DND-41 (cell line): ENCODE measurements around the gene LEF1.

Experiments used
- ATAC-seq: fragments of 200-7000 bp; cut with Tn5 transposase; 3 replicates; pipeline ENCODE4 v1.9.1; 2021; ENCODE audit warnings: low read depth; ENCODE audit not compliant: insufficient read depth
- DNase-seq: peaks from one replicate; pipeline ENCODE4 v3.0.0-alpha.2; 2020
- H2AFZ ChIP-seq: 2 replicates; pipeline ENCODE4 v1.6.0; 2012; ENCODE audit warnings: low read depth, low read length
- H3K27ac ChIP-seq: 2 replicates; pipeline ENCODE4 v1.5.1; 2012; ENCODE audit warnings: low read length, inconsistent platforms
- H3K27me3 ChIP-seq: fragments of 200-600 bp; sonication (generic); 2 replicates; pipeline ENCODE4 v1.6.0; 2012; ENCODE audit warnings: low read length, mild to moderate bottlenecking, inconsistent platforms; ENCODE audit not compliant: insufficient read depth, poor library complexity
- H3K36me3 ChIP-seq: 2 replicates; pipeline ENCODE4 v1.5.1; 2012; ENCODE audit warnings: low read length, inconsistent platforms; ENCODE audit not compliant: insufficient read depth
- H3K4me1 ChIP-seq: 2 replicates; pipeline ENCODE4 v1.5.1; 2012; ENCODE audit warnings: mild to moderate bottlenecking, low read length; ENCODE audit not compliant: insufficient read depth
- H3K4me2 ChIP-seq: 2 replicates; pipeline ENCODE4 v1.6.0; 2012; ENCODE audit warnings: mild to moderate bottlenecking, moderate library complexity, low read length, inconsistent platforms; ENCODE audit not compliant: insufficient read depth
- H3K4me3 ChIP-seq, 2 experiments: fragments of 200-600 bp in 1 of 2; shearing (Covaris generic) in 1 of 2; 2 replicates each; pipeline ENCODE4 v1.5.1; 2012 to 2016; ENCODE audit warnings: inconsistent platforms in 2 of 2, low read length in 2 of 2, mild to moderate bottlenecking in 2 of 2, low read depth in 1 of 2, moderate library complexity in 1 of 2
- H3K79me2 ChIP-seq: 2 replicates; pipeline ENCODE4 v1.6.0; 2012; ENCODE audit warnings: low read length, inconsistent platforms; ENCODE audit not compliant: insufficient read depth
- H3K9ac ChIP-seq: 2 replicates; pipeline ENCODE4 v1.6.0; 2012; ENCODE audit warnings: low read depth, mild to moderate bottlenecking, inconsistent platforms, low read length, moderate library complexity
- H3K9me3 ChIP-seq: 2 replicates; pipeline ENCODE4 v1.5.1; 2012; ENCODE audit warnings: low read length, moderate library complexity, mild to moderate bottlenecking, inconsistent platforms; ENCODE audit not compliant: insufficient read depth, severe bottlenecking
- H4K20me1 ChIP-seq: 2 replicates; pipeline ENCODE4 v1.6.0; 2012; ENCODE audit warnings: low read length; ENCODE audit not compliant: insufficient read depth
- CTCF ChIP-seq: IDR thresholded peaks from 2 replicates; pipeline ENCODE4 v1.5.1; 2012; ENCODE audit warnings: borderline replicate concordance, low read length, moderate library complexity, mild to moderate bottlenecking; ENCODE audit not compliant: poor library complexity, severe bottlenecking; ENCODE audit errors: extremely low read depth
- EZH2 ChIP-seq: IDR thresholded peaks from 3 replicates; pipeline ENCODE4 v1.6.1; 2012; ENCODE audit warnings: borderline replicate concordance, low read depth, mild to moderate bottlenecking, moderate library complexity, low read length, inconsistent platforms; ENCODE audit not compliant: severe bottlenecking

The LEF1 gene

GRCh38 chr4:108146336-108146735 lies 22.4 kb downstream of the LEF1 start:
- peaks cover 98% of the 10 kb centered on the region for H3K79me2 ChIP-seq

GRCh38 chr4:108144451-108144850 lies 24.3 kb downstream of the LEF1 start:
- no peak for DNase-seq
- Histone ChIP-seq H3K27ac (peak overlapping the region; percentile 51), H4K20me1 (peaks cover 92% of the 10 kb centered on the region), H3K36me3 (peaks cover 93% of the 10 kb centered on the region), H3K4me1 (peaks cover 82% of the 10 kb centered on the region), H3K9me3 (no peaks in the 10 kb centered on the region), H3K4me2 (peak overlapping the region; percentile 34; the same call in 1 of the 2 replicates), H3K27me3 (no peaks in the 10 kb centered on the region), H2AFZ (no peak overlapping the region), H3K4me3 (peak overlapping the region in 1 of 2 experiments; percentile 11; a peak in 1 of 4 replicates), H3K9ac (no peak overlapping the region), H3K79me2 (peaks cover 98% of the 10 kb centered on the region)
- ATAC-seq: peak; percentile 43; the same call in 2 of the 3 replicates
- TF ChIP-seq CTCF (no peak), EZH2 (no peak)

More at GRCh38 chr4:108146336-108146735, 22.4 kb downstream of the LEF1 start:
- Histone ChIP-seq H3K27ac (no peak overlapping the region), H3K4me1 (peaks cover 84% of the 10 kb centered on the region), H3K9me3 (no peaks in the 10 kb centered on the region), H3K27me3 (no peaks in the 10 kb centered on the region), H3K9ac (no peak overlapping the region), H3K4me2 (peak overlapping the region; percentile 35; the same call in 1 of the 2 replicates), H2AFZ (no peak overlapping the region), H4K20me1 (peaks cover 89% of the 10 kb centered on the region), H3K4me3 (no peak overlapping the region), H3K36me3 (peaks cover 91% of the 10 kb centered on the region)
- DNase-seq (no peak), ATAC-seq (no peak)
- TF ChIP-seq CTCF: no peak
- no peak for TF ChIP-seq EZH2

GRCh38 chr4:108143515-108143914 lies 25.2 kb downstream of the LEF1 start:
- H3K27ac ChIP-seq: peak overlapping the region; percentile 15; the same call in 1 of the 2 replicates
- H2AFZ ChIP-seq: no peak overlapping the region
- TF ChIP-seq EZH2 (no peak), CTCF (no peak)
- peak overlapping the region; percentile 38 for H3K4me2 ChIP-seq
- no peaks in the 10 kb centered on the region for H3K9me3 ChIP-seq
- H3K4me3 ChIP-seq: no peak overlapping the region
- peaks cover 82% of the 10 kb centered on the region for H3K4me1 ChIP-seq
- H3K27me3 ChIP-seq: no peaks in the 10 kb centered on the region
- H3K9ac ChIP-seq: no peak overlapping the region
- DNase-seq (no peak), ATAC-seq (no peak; the same call in 2 of the 3 replicates)
- H3K79me2 ChIP-seq: peaks cover 100% of the 10 kb centered on the region
- H4K20me1 ChIP-seq: peaks cover 95% of the 10 kb centered on the region
- peaks cover 97% of the 10 kb centered on the region for H3K36me3 ChIP-seq

- Histone ChIP-seq H2AFZ (no peak overlapping the region), H4K20me1 (peaks cover 95% of the 10 kb centered on the region), H3K27me3 (no peaks in the 10 kb centered on the region), H3K36me3 (peaks cover 97% of the 10 kb centered on the region), H3K9ac (no peak overlapping the region), H3K4me2 (peak overlapping the region; percentile 18; the same call in 1 of the 2 replicates), H3K79me2 (peaks cover 100% of the 10 kb centered on the region), H3K9me3 (no peaks in the 10 kb centered on the region), H3K4me3 (no peak overlapping the region), H3K27ac (no peak overlapping the region; the same call in 1 of the 2 replicates), H3K4me1 (peaks cover 82% of the 10 kb centered on the region)
- ATAC-seq (no peak), DNase-seq (no peak)
- no peak for TF ChIP-seq CTCF
- TF ChIP-seq EZH2: no peak
These were observed 25.9 kb downstream of the LEF1 start for GRCh38 chr4:108142870-108143269.
